SK-MEL-5 (cell line): ENCODE results near the gene ARHGEF28. TPM values are rescaled to one million over a fixed set of nuclear protein-coding genes. Genes with fewer than 3 reads are reported as not detected.

Source experiments
- DNase-seq: peaks from one replicate; pipeline ENCODE4 v3.0.0-alpha.2; 2016; ENCODE audit warnings: low read depth, low spot score
- in situ Hi-C: cut with HindIII; loops from 2 replicates; pipeline ENCODE4 v1.10.0; 2016; ENCODE audit warnings: low sequenced_read_pairs, high pct_unique_total_duplicates, low pct_unique_long_range_greater_than_20kb
- small RNA-seq, 2 experiments: library from RNA; depleted of rRNA; stranded (forward); fragments of <200 nt; gene quantifications; one replicate each; pipeline ENCODE3, GENCODE V24; 2014
- total RNA-seq: library from RNA; depleted of rRNA; stranded (reverse); fragments of >200 nt; shearing (Covaris generic); gene quantifications from 2 replicates; pipeline ENCODE4 v1.2.3, GENCODE V29; 2014; rRNA removed

The ARHGEF28 gene
- total RNA-seq, 1 experiment from 2014 or later, result 0.63 TPM

DNA sequence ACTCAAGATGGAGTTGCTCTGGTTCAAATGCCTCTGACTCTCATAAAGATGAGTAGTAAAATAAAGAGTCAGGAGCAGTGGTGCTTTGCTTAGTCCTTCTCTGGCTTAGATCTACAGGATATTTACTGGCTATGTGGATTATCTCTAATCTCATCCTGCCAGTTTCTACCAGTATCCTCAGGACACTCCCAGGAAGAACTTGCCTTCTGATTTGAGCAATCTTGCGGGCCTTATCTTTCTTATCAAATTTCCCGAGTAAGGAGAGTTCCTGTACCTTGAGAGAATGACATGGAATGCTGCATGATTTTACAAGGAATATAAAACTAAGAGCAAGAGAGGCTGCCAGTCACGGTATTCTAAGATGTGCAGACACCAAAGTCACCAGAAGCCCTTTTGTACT lies 364.0 kb downstream of the ARHGEF28 start:
- no peak for DNase-seq
- in situ Hi-C loops, result no loop called here

Small RNA genes within 50 kb of the gene (small RNA-seq; reads per million reads assigned to genes)
- gene RNU7-196P, result 0 reads per million in 2 experiments

Other genes starting within 250 kb of the ARHGEF28 start
- 5.3 and 13.1 TPM in 2 replicates for gene FOXD1, start 177.4 kb upstream of the ARHGEF28 start, total RNA-seq
- gene BTF3, start 127.8 kb upstream of the ARHGEF28 start, total RNA-seq, result 521 and 523 TPM in 2 replicates
- gene ANKRA2, start 60.6 kb upstream of the ARHGEF28 start, total RNA-seq, result 29.2 and 35.3 TPM in 2 replicates
- 50.3 and 56.7 TPM in 2 replicates for gene UTP15, start 60.5 kb upstream of the ARHGEF28 start, total RNA-seq